A549 (cell line): Measurements from ENCODE around the gene NGEF. TPM values are rescaled to one million over a fixed set of nuclear protein-coding genes. Genes with fewer than 3 reads are reported as not detected.

Source experiments
- ATAC-seq, 2 experiments: fragments of 200-7000 bp in 1 of 2; fragments of >200 bp in 1 of 2; cut with Nextera tagmentation in 1 of 2; cut with Tn5 transposase in 1 of 2; 3 replicates each; pipeline versions ENCODE4 v1.8.0 to v1.9.1; 2018 to 2020; ENCODE audit warnings: mild to moderate bottlenecking in 1 of 2, moderate library complexity in 1 of 2
- CTCF ChIA-PET: fragments of 300-600 bp; sonication (Branson Sonifier 250); formaldehyde crosslinking; extraction: SDS; loops from one replicate; lab custom pipeline; 2021; ENCODE audit warnings: antibody characterized with exemption, inconsistent platforms; lab: Yijun Ruan, JAX
- POLR2A ChIA-PET: fragments of 350-600 bp; formaldehyde crosslinking; extraction: SDS; loops from one replicate; lab custom pipeline; 2021; ENCODE audit warnings: antibody characterized with exemption, inconsistent platforms; lab: Yijun Ruan, JAX
- DNase-seq, 2 experiments: peaks; one replicate each; pipeline versions ENCODE4 v3.0.0 to v3.0.0-alpha.2; 2011 to 2016; ENCODE audit warnings: low read depth in 1 of 2, low spot score in 1 of 2
- FAIRE-seq: peaks from 2 replicates; lab custom pipeline; 2011; peaks lifted over from hg19 to GRCh38; lab: Jason Lieb, UNC
- H3K27ac ChIP-seq, 2 experiments: fragments of >200 bp; sonication (Bioruptor Twin); formaldehyde crosslinking; 3 replicates each; pipeline ENCODE4 v1.5.1; 2016 to 2017
- H3K4me1 ChIP-seq: fragments of >200 bp; sonication (Bioruptor Twin); formaldehyde crosslinking; 3 replicates; pipeline ENCODE4 v1.6.1; 2016
- H3K4me2 ChIP-seq: fragments of >200 bp; sonication (Bioruptor Twin); formaldehyde crosslinking; 3 replicates; pipeline ENCODE4 v1.6.1; 2016
- H3K4me3 ChIP-seq: fragments of >200 bp; sonication (Bioruptor Twin); formaldehyde crosslinking; 3 replicates; pipeline ENCODE4 v1.5.1; 2016
- H3K9me3 ChIP-seq: fragments of >200 bp; sonication (Bioruptor Twin); formaldehyde crosslinking; 3 replicates; pipeline ENCODE4 v1.6.1; 2016
- CEBPB ChIP-seq, 2 experiments: fragments of >200 bp in 1 of 2; sonication (Bioruptor Twin) in 1 of 2; formaldehyde crosslinking in 1 of 2; IDR thresholded peaks; 2 replicates each; pipeline ENCODE4 v1.6.1; 2012 to 2016
- EP300 ChIP-seq, 2 experiments: fragments of >200 bp; sonication (Bioruptor Twin); formaldehyde crosslinking; IDR thresholded peaks; 2 replicates in 1 of 2; 3 replicates in 1 of 2; pipeline ENCODE4 v1.6.1; 2016 to 2017
- FOXS1 ChIP-seq: fragments of 250-450 bp; sonication (Bioruptor Pico); IDR thresholded peaks from 2 replicates; pipeline ENCODE4 v1.5.0; 2020; ENCODE audit warnings: mild to moderate bottlenecking, moderate library complexity
- HEYL ChIP-seq: fragments of 250-450 bp; sonication (Bioruptor Pico); IDR thresholded peaks from 2 replicates; pipeline ENCODE4 v1.8.0; 2021; ENCODE audit warnings: mild to moderate bottlenecking, moderate library complexity
- JUNB ChIP-seq: fragments of >200 bp; sonication (Bioruptor Twin); formaldehyde crosslinking; IDR thresholded peaks from 2 replicates; pipeline ENCODE4 v1.6.1; 2016
- KDM5A ChIP-seq: fragments of 200-600 bp; sonication (generic); IDR thresholded peaks from 2 replicates; pipeline ENCODE4 v1.6.1; 2016; ENCODE audit warnings: antibody characterized with exemption, mild to moderate bottlenecking
- MAFK ChIP-seq: fragments of 450-650 bp; IDR thresholded peaks from 2 replicates; pipeline ENCODE4 v1.6.1; 2014; ENCODE audit not compliant: partially characterized antibody
- NPAS2 ChIP-seq: fragments of 250-450 bp; sonication (Bioruptor Pico); IDR thresholded peaks from 2 replicates; pipeline ENCODE4 v1.8.0; 2022; ENCODE audit warnings: mild to moderate bottlenecking, moderate library complexity, borderline replicate concordance
- RAD21 ChIP-seq, 2 experiments: fragments of >200 bp in 1 of 2; sonication (Bioruptor Twin) in 1 of 2; formaldehyde crosslinking in 1 of 2; IDR thresholded peaks in 1 of 2; conservative IDR thresholded peaks in 1 of 2; 2 replicates in 1 of 2; 3 replicates in 1 of 2; pipeline ENCODE4 v1.6.1; 2012 to 2018; ENCODE audit warnings: inconsistent platforms in 1 of 2
- ZC3H11A ChIP-seq: fragments of 450-650 bp; IDR thresholded peaks from 2 replicates; pipeline ENCODE4 v1.6.1; 2014; ENCODE audit warnings: antibody characterized with exemption, mild to moderate bottlenecking
- ZSCAN20 ChIP-seq: fragments of 250-450 bp; sonication (Bioruptor Pico); IDR thresholded peaks from 2 replicates; pipeline ENCODE4 v1.8.0; 2022; ENCODE audit warnings: mild to moderate bottlenecking, moderate library complexity
- WGBS: methylation state at CpG from one replicate; pipeline ENCODE4 v1.1.6; 2017; ENCODE audit errors: missing lambda C conversion rate; 5-methylcytosine and 5-hydroxymethylcytosine counted together
- polyA plus RNA-seq, 4 experiments: library from polyadenylated mRNA; depleted of rRNA in 3 of 4; stranded (reverse); fragments of >200 nt; fragmentation: RNase III in 1 of 4; extraction: RNeasy Plus Mini Kit Qiagen cat#74134 plus additional on column Dnase treatment in 1 of 4; gene quantifications; 2 replicates in 3 of 4; 3 replicates in 1 of 4; pipeline ENCODE4 v1.2.3, GENCODE V29; 2011 to 2017
- TF ChIP-seq, protein P1 (sequence below): fragments of >200 bp; sonication (Bioruptor Twin); formaldehyde crosslinking; IDR thresholded peaks from 3 replicates; pipeline ENCODE4 v1.5.1; 2016
- TF ChIP-seq, protein P2 (sequence below): fragments of >200 bp; sonication (Bioruptor Twin); formaldehyde crosslinking; IDR thresholded peaks from 2 replicates; pipeline ENCODE4 v1.6.1; 2016
- TF ChIP-seq, protein P3 (sequence below): IDR thresholded peaks from 2 replicates; pipeline ENCODE4 v1.6.1; 2012; ENCODE audit warnings: low read depth, borderline replicate concordance

NGEF gene
- polyA plus RNA-seq, 2 of the 4 experiments (the other 2 are of a cell fraction) = 8.1 to 9.7 TPM

DNA sequence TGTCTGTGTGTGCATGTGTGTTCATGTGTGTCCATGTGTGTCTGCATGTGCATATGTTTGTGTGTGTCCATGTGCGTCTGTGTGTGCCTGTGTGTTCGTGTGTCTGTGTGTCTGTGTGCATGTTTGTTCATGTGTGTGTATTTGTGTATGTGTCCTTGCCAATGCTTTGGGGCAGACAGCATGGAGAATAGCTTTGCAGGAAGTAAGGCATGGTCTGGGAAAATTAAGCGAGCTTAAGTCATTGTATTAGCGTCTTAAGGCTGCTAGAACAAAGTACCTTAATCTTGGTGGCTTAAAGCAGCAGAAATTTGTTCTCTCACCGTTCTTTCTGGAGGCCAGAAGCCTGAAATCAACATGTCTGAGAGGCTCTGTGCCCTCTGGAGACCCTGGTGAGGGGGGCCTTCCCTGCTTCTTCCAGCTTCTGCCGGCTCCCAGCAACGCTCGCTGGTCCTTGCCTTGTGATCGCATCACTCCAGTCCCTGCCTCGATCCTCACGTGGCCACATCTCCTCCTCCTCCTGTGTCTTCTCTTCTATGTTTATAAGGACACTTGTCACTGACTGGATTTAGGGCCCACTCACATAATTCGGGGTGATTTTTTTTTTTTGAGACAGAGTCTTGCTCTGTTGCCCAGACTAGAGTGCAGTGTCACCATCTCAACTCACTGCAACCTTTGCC lies 23.2 kb upstream of the NGEF start:
- 78% methylated on average over 12 of the region's 12 CpGs for WGBS
- Histone ChIP-seq H3K9me3 (peaks cover 10% of the 10 kb centered on the region; the same call in 2 of the 3 replicates), H3K4me1 (no peaks in the 10 kb centered on the region), H3K4me2 (no peak overlapping the region), H3K4me3 (no peak overlapping the region), H3K27ac (no peak overlapping the region)
- ChIA-PET CTCF (interaction anchor here (1.2 to 1.3 kb wide), 2 partner anchors 14 to 56 kb away, joined by 3 read pairs; no protein-coding TSS in a partner anchor), POLR2A (no interaction called here)
- TF ChIP-seq EP300 (IDR thresholded peaks at IDR 0.05) = no peak
- TF ChIP-seq NPAS2 (CRISPR knock-in tag) = no peak
- TF ChIP-seq, protein P1, sequence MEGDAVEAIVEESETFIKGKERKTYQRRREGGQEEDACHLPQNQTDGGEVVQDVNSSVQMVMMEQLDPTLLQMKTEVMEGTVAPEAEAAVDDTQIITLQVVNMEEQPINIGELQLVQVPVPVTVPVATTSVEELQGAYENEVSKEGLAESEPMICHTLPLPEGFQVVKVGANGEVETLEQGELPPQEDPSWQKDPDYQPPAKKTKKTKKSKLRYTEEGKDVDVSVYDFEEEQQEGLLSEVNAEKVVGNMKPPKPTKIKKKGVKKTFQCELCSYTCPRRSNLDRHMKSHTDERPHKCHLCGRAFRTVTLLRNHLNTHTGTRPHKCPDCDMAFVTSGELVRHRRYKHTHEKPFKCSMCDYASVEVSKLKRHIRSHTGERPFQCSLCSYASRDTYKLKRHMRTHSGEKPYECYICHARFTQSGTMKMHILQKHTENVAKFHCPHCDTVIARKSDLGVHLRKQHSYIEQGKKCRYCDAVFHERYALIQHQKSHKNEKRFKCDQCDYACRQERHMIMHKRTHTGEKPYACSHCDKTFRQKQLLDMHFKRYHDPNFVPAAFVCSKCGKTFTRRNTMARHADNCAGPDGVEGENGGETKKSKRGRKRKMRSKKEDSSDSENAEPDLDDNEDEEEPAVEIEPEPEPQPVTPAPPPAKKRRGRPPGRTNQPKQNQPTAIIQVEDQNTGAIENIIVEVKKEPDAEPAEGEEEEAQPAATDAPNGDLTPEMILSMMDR = no peak
- TF ChIP-seq HEYL (CRISPR knock-in tag) = no peak
- TF ChIP-seq RAD21 (conservative IDR thresholded peaks at IDR 0.05 in 1 of 2, IDR thresholded peaks at IDR 0.05 in 1 of 2) = no peak
- ATAC-seq (no peak), DNase-seq (no peak), FAIRE-seq (no peak)

DNA sequence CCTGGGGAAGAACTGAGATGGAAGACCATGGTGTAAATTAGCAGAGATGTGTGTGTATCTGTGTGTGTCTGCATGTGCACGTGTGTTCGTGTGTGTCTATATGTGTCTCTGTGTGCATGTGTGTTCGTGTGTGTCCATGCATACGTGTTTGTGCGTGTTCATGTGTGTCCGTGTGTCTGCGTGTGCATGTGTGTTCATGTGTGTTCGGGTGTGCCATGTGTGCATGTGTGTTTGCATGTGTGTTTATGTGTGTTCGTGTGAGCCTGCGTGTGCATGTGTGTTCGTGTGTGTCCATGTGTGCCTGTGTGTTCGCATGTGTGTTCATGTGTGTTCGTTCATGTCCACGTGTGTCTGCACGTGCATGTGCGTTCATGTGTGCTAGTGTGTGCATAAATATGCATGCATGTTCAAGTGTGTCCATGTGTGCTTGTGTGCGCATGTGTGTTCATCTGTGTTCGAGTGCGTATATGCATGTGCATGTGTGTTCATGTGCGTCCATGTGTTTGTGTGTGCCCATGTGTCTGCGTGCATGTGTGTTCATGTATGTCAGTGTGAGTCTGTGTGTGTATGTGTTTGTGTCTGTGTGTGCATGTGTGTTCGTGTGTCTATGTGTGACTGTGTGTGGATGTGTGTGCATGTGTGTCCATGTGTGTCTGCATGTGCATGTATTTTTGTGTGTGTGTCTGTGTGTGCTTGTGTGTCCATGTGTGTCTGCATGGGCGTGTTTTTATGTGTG lies 22.5 kb upstream of the NGEF start:
- FAIRE-seq (no peak), DNase-seq (no peak), ATAC-seq (no peak)
- Histone ChIP-seq H3K4me3 (no peak overlapping the region), H3K4me1 (no peaks in the 10 kb centered on the region), H3K4me2 (no peak overlapping the region)
- WGBS = 78% methylated on average over 23 of the region's 23 CpGs
- CTCF ChIA-PET = interaction anchor here (0.5 to 9.8 kb wide), 5 partner anchors 14 to 58 kb away, joined by 3 to 119 read pairs (median 4); no protein-coding TSS in a partner anchor
- TF ChIP-seq JUNB (no peak), FOXS1 (CRISPR knock-in tag) (no peak), MAFK (no peak), CEBPB (IDR thresholded peaks at IDR 0.05) (no peak), ZC3H11A (no peak), KDM5A (no peak), ZSCAN20 (CRISPR knock-in tag) (no peak)
- TF ChIP-seq, protein P2, sequence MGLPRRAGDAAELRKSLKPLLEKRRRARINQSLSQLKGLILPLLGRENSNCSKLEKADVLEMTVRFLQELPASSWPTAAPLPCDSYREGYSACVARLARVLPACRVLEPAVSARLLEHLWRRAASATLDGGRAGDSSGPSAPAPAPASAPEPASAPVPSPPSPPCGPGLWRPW = no peak
- TF ChIP-seq, protein P3, sequence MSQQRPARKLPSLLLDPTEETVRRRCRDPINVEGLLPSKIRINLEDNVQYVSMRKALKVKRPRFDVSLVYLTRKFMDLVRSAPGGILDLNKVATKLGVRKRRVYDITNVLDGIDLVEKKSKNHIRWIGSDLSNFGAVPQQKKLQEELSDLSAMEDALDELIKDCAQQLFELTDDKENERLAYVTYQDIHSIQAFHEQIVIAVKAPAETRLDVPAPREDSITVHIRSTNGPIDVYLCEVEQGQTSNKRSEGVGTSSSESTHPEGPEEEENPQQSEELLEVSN = no peak
- TF ChIP-seq, protein P1 = no peak
- TF ChIP-seq, all 56 proteins: peak for 0
- Histone ChIP-seq H3K27ac (no peak overlapping the region), H3K9me3 (peaks cover 10% of the 10 kb centered on the region; the same call in 2 of the 3 replicates)
- POLR2A ChIA-PET = no interaction called here
